K562 (cell line): ENCODE measurements around the gene ANKLE1. TPM values are rescaled to one million over a fixed set of nuclear protein-coding genes. Genes with fewer than 3 reads are reported as not detected.

Source experiments
- CCNT2 ChIP-seq: IDR thresholded peaks from 2 replicates; pipeline ENCODE4 v1.6.1; 2011; ENCODE audit warnings: borderline replicate concordance, low read depth, mild to moderate bottlenecking, moderate library complexity, mixed read lengths, low read length; ENCODE audit not compliant: insufficient read length; ENCODE audit errors: extremely low read depth
- CHCHD3 ChIP-seq: fragments of 250-450 bp; sonication (Bioruptor Pico); IDR thresholded peaks from 2 replicates; pipeline ENCODE4 v2.1.2; 2022; ENCODE audit warnings: mild to moderate bottlenecking
- E2F3 ChIP-seq: fragments of 250-450 bp; sonication (Bioruptor Pico); IDR thresholded peaks from 2 replicates; pipeline ENCODE4 v1.4.0; 2020; ENCODE audit warnings: mild to moderate bottlenecking
- E2F6 ChIP-seq, 2 experiments: IDR thresholded peaks; 2 replicates each; pipeline ENCODE4 v1.6.1; 2011; ENCODE audit warnings: borderline replicate concordance in 1 of 2, control low read depth in 1 of 2, low read depth in 1 of 2, low read length in 1 of 2, mild to moderate bottlenecking in 1 of 2, mixed read lengths in 1 of 2, moderate library complexity in 1 of 2; ENCODE audit not compliant: insufficient read depth in 1 of 2, insufficient read length in 1 of 2, poor library complexity in 1 of 2, severe bottlenecking in 1 of 2; ENCODE audit errors: extremely low read depth in 1 of 2
- ETV5 ChIP-seq: sonication (generic); formaldehyde crosslinking; IDR thresholded peaks from 2 replicates; pipeline ENCODE4 v1.4.0; 2020; ENCODE audit warnings: low read depth, mild to moderate bottlenecking, missing genetic modification reagents
- HNRNPLL ChIP-seq: fragments of 200-400 bp; formaldehyde crosslinking; IDR thresholded peaks from 2 replicates; pipeline ENCODE4 v1.6.1; 2017; ENCODE audit warnings: low read length, low read depth, mild to moderate bottlenecking; ENCODE audit not compliant: poor library complexity, severe bottlenecking
- IRF2 ChIP-seq: sonication (generic); formaldehyde crosslinking; IDR thresholded peaks from 2 replicates; pipeline ENCODE4 v1.8.1; 2022; ENCODE audit warnings: mild to moderate bottlenecking, missing genetic modification reagents
- KHSRP ChIP-seq: fragments of 450-650 bp; IDR thresholded peaks from 2 replicates; pipeline ENCODE4 v1.6.1; 2017
- KLF1 ChIP-seq: fragments of 450-650 bp; IDR thresholded peaks from 2 replicates; pipeline ENCODE4 v1.6.1; 2016; ENCODE audit warnings: missing genetic modification characterization, missing compliant biosample characterization
- L3MBTL2 ChIP-seq: fragments of 450-650 bp; IDR thresholded peaks from 2 replicates; pipeline ENCODE4 v1.6.1; 2016; ENCODE audit warnings: mild to moderate bottlenecking, moderate library complexity
- MAFG ChIP-seq: fragments of 450-650 bp; conservative IDR thresholded peaks from 2 replicates; pipeline ENCODE4 v1.6.1; 2016; ENCODE audit warnings: missing genetic modification characterization, missing compliant biosample characterization
- NONO ChIP-seq, 2 experiments: fragments of 200-400 bp in 1 of 2; fragments of 450-650 bp in 1 of 2; formaldehyde crosslinking in 1 of 2; IDR thresholded peaks; 2 replicates each; pipeline ENCODE4 v1.6.1; 2017; ENCODE audit warnings: low read depth in 2 of 2, mild to moderate bottlenecking in 2 of 2, moderate library complexity in 2 of 2, low read length in 1 of 2
- NR2C2 ChIP-seq, 2 experiments: fragments of 200-800 bp in 1 of 2; sonication (Bioruptor generic) in 1 of 2; sonication (generic) in 1 of 2; formaldehyde crosslinking in 1 of 2; IDR thresholded peaks; 2 replicates each; pipeline versions ENCODE4 v1.6.1 to v1.8.0; 2016 to 2022; ENCODE audit warnings: mild to moderate bottlenecking in 1 of 2, missing compliant biosample characterization in 1 of 2, missing genetic modification characterization in 1 of 2, missing genetic modification reagents in 1 of 2
- SMARCB1 ChIP-seq: IDR thresholded peaks from 2 replicates; pipeline ENCODE4 v1.6.1; 2011; ENCODE audit warnings: improper control_type of control experiment, low read depth; ENCODE audit not compliant: insufficient read length
- TBP ChIP-seq: optimal IDR thresholded peaks from 2 replicates; pipeline ENCODE3; 2011; ENCODE audit warnings: low read depth, low read length, improper control_type of control experiment
- ZBTB49 ChIP-seq: sonication (generic); formaldehyde crosslinking; IDR thresholded peaks from 2 replicates; pipeline ENCODE4 v1.8.0; 2022; ENCODE audit warnings: missing genetic modification reagents, mild to moderate bottlenecking, borderline replicate concordance
- ZBTB7A ChIP-seq: IDR thresholded peaks from 2 replicates; pipeline ENCODE4 v1.6.1; 2011; ENCODE audit warnings: low read depth, mild to moderate bottlenecking, low read length, moderate library complexity, borderline replicate concordance; ENCODE audit not compliant: control insufficient read depth
- ZNF766 ChIP-seq: fragments of 200-800 bp; sonication (Bioruptor generic); conservative IDR thresholded peaks from 2 replicates; pipeline ENCODE4 v1.6.1; 2016; ENCODE audit warnings: missing genetic modification characterization, missing compliant biosample characterization
- polyA plus RNA-seq, 8 experiments: library from polyadenylated mRNA; depleted of rRNA in 4 of 8; stranded (reverse) in 5 of 8; unstranded in 3 of 8; fragments of >200 nt; fragmentation: Nextera tagmentation in 2 of 8; fragmentation: Illumina TruSeq in 1 of 8; extraction: Ambion mirVana in 2 of 8; extraction: Trizol in 1 of 8; gene quantifications; 2 replicates each; pipeline versions ENCODE4 v1.2.1 to v1.2.3, GENCODE V29; 2011 to 2014; ENCODE audit warnings: inconsistent platforms in 1 of 8, missing spikeins in 1 of 8
- total RNA-seq, 7 experiments: library from RNA; depleted of rRNA in 6 of 7; stranded (reverse); fragments of >200 nt in 6 of 7; fragmentation: Illumina TruSeq in 2 of 7; extraction: Trizol in 2 of 7; gene quantifications; 2 replicates each; pipeline versions ENCODE4 v1.2.1 to v1.2.3, GENCODE V29; 2011 to 2021; ENCODE audit warnings: low replicate concordance in 1 of 7
- TF ChIP-seq, protein P1 (sequence below): sonication (generic); formaldehyde crosslinking; IDR thresholded peaks from 2 replicates; pipeline ENCODE4 v1.4.0; 2020; ENCODE audit warnings: mild to moderate bottlenecking, missing genetic modification reagents
- TF ChIP-seq, protein P2 (sequence below), 2 experiments: fragments of 250-450 bp in 1 of 2; fragments of 450-650 bp in 1 of 2; sonication (Bioruptor Pico) in 1 of 2; IDR thresholded peaks; 2 replicates each; pipeline versions ENCODE4 v1.6.1 to v1.8.0; 2016 to 2021; ENCODE audit warnings: mild to moderate bottlenecking in 2 of 2, moderate library complexity in 2 of 2, missing compliant biosample characterization in 1 of 2, missing genetic modification characterization in 1 of 2

Gene ANKLE1
- total and polyA plus RNA-seq, 9 of the 15 experiments (the other 6 are each of a cell fraction or from before 2014, with no cell fraction given): 0.63 to 9.2 (median 2.9) TPM

DNA sequence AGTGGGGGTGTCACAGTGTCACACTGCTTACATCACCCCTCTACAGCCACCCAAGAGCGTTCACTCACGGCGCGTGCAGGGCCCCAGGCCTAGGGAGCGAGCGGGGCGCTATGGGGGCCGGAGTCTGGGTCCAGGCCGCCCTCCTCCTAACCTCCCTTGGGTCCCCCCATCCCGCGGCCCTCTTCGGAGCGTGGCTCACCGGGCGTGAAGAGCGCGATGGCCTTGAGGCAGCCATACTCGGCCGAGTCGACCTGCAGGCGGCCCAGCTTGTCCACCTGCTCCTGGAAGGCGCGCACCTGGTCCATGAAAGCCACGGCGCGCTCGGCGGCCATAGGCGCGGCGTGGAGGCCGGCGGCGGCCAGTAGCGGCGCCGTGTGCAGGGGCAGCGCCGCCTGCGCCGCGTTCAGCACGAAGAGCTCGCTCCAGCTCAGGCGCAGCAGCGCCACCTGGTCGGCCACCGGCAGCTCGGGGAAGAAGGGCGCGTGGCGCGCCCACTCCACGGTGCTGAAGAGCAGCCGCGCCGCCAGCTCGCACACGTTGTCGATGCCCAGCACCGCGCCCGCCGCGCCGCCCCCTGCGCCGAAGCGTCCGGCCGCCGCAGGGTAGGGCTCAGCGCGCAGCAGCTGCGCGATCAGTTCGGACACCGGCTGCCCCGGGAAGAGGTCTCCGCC, 46.3 kb upstream of the ANKLE1 start (continued):
- TF ChIP-seq, protein P1, sequence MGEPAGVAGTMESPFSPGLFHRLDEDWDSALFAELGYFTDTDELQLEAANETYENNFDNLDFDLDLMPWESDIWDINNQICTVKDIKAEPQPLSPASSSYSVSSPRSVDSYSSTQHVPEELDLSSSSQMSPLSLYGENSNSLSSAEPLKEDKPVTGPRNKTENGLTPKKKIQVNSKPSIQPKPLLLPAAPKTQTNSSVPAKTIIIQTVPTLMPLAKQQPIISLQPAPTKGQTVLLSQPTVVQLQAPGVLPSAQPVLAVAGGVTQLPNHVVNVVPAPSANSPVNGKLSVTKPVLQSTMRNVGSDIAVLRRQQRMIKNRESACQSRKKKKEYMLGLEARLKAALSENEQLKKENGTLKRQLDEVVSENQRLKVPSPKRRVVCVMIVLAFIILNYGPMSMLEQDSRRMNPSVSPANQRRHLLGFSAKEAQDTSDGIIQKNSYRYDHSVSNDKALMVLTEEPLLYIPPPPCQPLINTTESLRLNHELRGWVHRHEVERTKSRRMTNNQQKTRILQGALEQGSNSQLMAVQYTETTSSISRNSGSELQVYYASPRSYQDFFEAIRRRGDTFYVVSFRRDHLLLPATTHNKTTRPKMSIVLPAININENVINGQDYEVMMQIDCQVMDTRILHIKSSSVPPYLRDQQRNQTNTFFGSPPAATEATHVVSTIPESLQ (CRISPR knock-in tag): no peak; the same call in 1 of the 2 replicates
- TF ChIP-seq SMARCB1 (no peak), ZNF766 (CRISPR knock-in tag) (peak; percentile 67), MAFG (tag) (no peak), ETV5 (CRISPR knock-in tag) (peak; percentile 58), NONO (IDR thresholded peaks at IDR 0.05; ENCODE audit: low read depth in 2 of 2, low read length in 1 of 2) (peak; percentile 63 to 88; a peak in 3 of 4 replicates), HNRNPLL (peak; percentile 42), KLF1 (tag) (0 out of 2 replicates have a peak, but pooled peaks have one; percentile 22), ZBTB7A (no peak), E2F3 (CRISPR knock-in tag) (peak; percentile 50; the same call in 1 of the 2 replicates), IRF2 (CRISPR knock-in tag) (peak; percentile 71; the same call in 1 of the 2 replicates), KHSRP (no peak), CCNT2 (peak; percentile 81), E2F6 (IDR thresholded peaks at IDR 0.05; ENCODE audit: borderline replicate concordance in 1 of 2, extremely low read depth in 1 of 2, insufficient read depth in 1 of 2, insufficient read length in 1 of 2, low read depth in 1 of 2, low read length in 1 of 2, poor library complexity in 1 of 2, severe bottlenecking in 1 of 2) (peak; percentile 44 to 91), TBP (peak; percentile 10), NR2C2 (CRISPR knock-in tag; IDR thresholded peaks at IDR 0.05) (no peak), NR2C2 (tag; IDR thresholded peaks at IDR 0.05) (peak; percentile 58; the same call in 1 of the 2 replicates), ZBTB49 (CRISPR knock-in tag) (no peak), L3MBTL2 (peak; percentile 91), CHCHD3 (CRISPR knock-in tag) (no peak)
- TF ChIP-seq, protein P2, sequence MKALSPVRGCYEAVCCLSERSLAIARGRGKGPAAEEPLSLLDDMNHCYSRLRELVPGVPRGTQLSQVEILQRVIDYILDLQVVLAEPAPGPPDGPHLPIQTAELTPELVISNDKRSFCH (CRISPR knock-in tag; IDR thresholded peaks at IDR 0.05): no peak
- TF ChIP-seq, protein P2 (tag; IDR thresholded peaks at IDR 0.05): peak; percentile 82
